HCT116 (cell line): ENCODE results near the gene CD68. TPM values are rescaled to one million over a fixed set of nuclear protein-coding genes. Genes with fewer than 3 reads are reported as not detected.

ENCODE experiments used
- ATAC-seq: fragments of 200-7000 bp; cut with Tn5 transposase; 2 replicates; pipeline ENCODE4 v1.9.1; 2020; ENCODE audit warnings: mild to moderate bottlenecking, moderate library complexity
- BruUV-seq: library from RNA; stranded (reverse); fragments of 400-500 nt; replicated peaks from 2 replicates; lab custom pipeline; 2021; lab: Mats Ljungman, UMichigan
- CTCF ChIA-PET: fragments of 300-600 bp; sonication (Branson Sonifier 250); formaldehyde crosslinking; loops from one replicate; lab custom pipeline; 2021; ENCODE audit warnings: antibody characterized with exemption; lab: Charles Lee
- POLR2A ChIA-PET: fragments of 300-600, 350-600 bp; sonication (Branson Sonifier 250); formaldehyde crosslinking; loops from one replicate; lab custom pipeline; 2021; ENCODE audit warnings: antibody characterized with exemption; lab: Charles Lee
- RAD21 ChIA-PET, 2 experiments: fragments of 300-600 bp; sonication (Branson Sonifier 250); formaldehyde crosslinking; loops; one replicate each; lab custom pipeline; 2023; ENCODE audit warnings: low total read pairs in 2 of 2; ENCODE audit not compliant: uncharacterized antibody in 2 of 2, unreplicated experiment in 2 of 2, low non-redundant PET in 1 of 2; lab: Charles Lee
- DNase-seq: peaks from one replicate; pipeline ENCODE4 v3.0.0-alpha.2; 2010; ENCODE audit warnings: low read depth, low spot score
- H2AFZ ChIP-seq: fragments of 200-600 bp; shearing (Covaris generic), sonication (generic); 2 replicates; pipeline ENCODE4 v1.6.1; 2017; ENCODE audit warnings: low read depth, mixed run types, mixed read lengths, antibody characterized with exemption, low read length; ENCODE audit not compliant: poor library complexity, severe bottlenecking
- H3K27ac ChIP-seq: 2 replicates; pipeline ENCODE4 v1.5.1; 2012; ENCODE audit warnings: low read depth, low read length
- H3K27me3 ChIP-seq: fragments of 200-600 bp; sonication (generic); 2 replicates; pipeline ENCODE4 v1.6.1; 2016; ENCODE audit warnings: mixed run types, low read length, mixed read lengths; ENCODE audit not compliant: insufficient read depth
- H3K36me3 ChIP-seq, 2 experiments: fragments of 200-500 bp in 1 of 2; fragments of 200-600 bp in 1 of 2; sonication (Bioruptor generic) in 1 of 2; sonication (generic) in 1 of 2; 2 replicates each; pipeline versions ENCODE4 v1.5.1 to v1.6.1; 2014 to 2016; ENCODE audit warnings: low read length in 2 of 2, inconsistent platforms in 1 of 2, mixed read lengths in 1 of 2, mixed run types in 1 of 2; ENCODE audit not compliant: insufficient read depth in 2 of 2, control insufficient read depth in 1 of 2
- H3K4me1 ChIP-seq, 2 experiments: fragments of 200-600 bp in 1 of 2; sonication (generic) in 1 of 2; 2 replicates each; pipeline versions ENCODE4 v1.5.1 to v1.6.1; 2012 to 2017; ENCODE audit warnings: low read length in 2 of 2, inconsistent platforms in 1 of 2, mild to moderate bottlenecking in 1 of 2, mixed read lengths in 1 of 2, mixed run types in 1 of 2, moderate library complexity in 1 of 2; ENCODE audit not compliant: insufficient read depth in 2 of 2, control insufficient read depth in 1 of 2
- H3K4me2 ChIP-seq: fragments of 200-600 bp; sonication (generic); 2 replicates; pipeline ENCODE4 v1.6.1; 2017; ENCODE audit warnings: mixed run types, low read length, mixed read lengths
- H3K4me3 ChIP-seq, 2 experiments: fragments of 200-600 bp in 1 of 2; sonication (generic) in 1 of 2; replicated peaks in 1 of 2; 2 replicates each; pipeline ENCODE4 v1.5.1; 2011 to 2016; ENCODE audit warnings: low read length in 2 of 2, control low read depth in 1 of 2, low read depth in 1 of 2, mild to moderate bottlenecking in 1 of 2, mixed read lengths in 1 of 2, mixed run types in 1 of 2
- H3K79me2 ChIP-seq: fragments of 200-600 bp; sonication (generic); 2 replicates; pipeline ENCODE4 v1.6.1; 2017; ENCODE audit warnings: mild to moderate bottlenecking, mixed run types, low read length, moderate library complexity, mixed read lengths; ENCODE audit not compliant: insufficient read depth
- H3K9ac ChIP-seq: fragments of 200-600 bp; sonication (generic); 2 replicates; pipeline ENCODE4 v1.6.1; 2016; ENCODE audit warnings: low read length, mixed read lengths
- H3K9me2 ChIP-seq: fragments of 200-600 bp; sonication (generic), shearing (Covaris generic); 2 replicates; pipeline ENCODE4 v1.6.1; 2017; ENCODE audit warnings: mixed run types, mild to moderate bottlenecking, moderate library complexity; ENCODE audit not compliant: insufficient read depth
- H3K9me3 ChIP-seq, 2 experiments: fragments of 200-500 bp in 1 of 2; fragments of 200-600 bp in 1 of 2; sonication (Bioruptor generic) in 1 of 2; sonication (generic) in 1 of 2; 2 replicates each; pipeline ENCODE4 v1.6.1; 2014 to 2017; ENCODE audit warnings: low read length in 2 of 2, mixed read lengths in 2 of 2, inconsistent platforms in 1 of 2, low read depth in 1 of 2, mild to moderate bottlenecking in 1 of 2, mixed run types in 1 of 2, moderate library complexity in 1 of 2; ENCODE audit not compliant: control insufficient read depth in 1 of 2, insufficient read depth in 1 of 2
- H4K20me1 ChIP-seq: fragments of 200-600 bp; sonication (generic), shearing (Covaris generic); 2 replicates; pipeline ENCODE4 v1.6.1; 2017; ENCODE audit warnings: mixed run types, mild to moderate bottlenecking, moderate library complexity; ENCODE audit not compliant: insufficient read depth
- ATF3 ChIP-seq: IDR thresholded peaks from 2 replicates; pipeline ENCODE4 v1.6.1; 2012
- CBX3 ChIP-seq: IDR thresholded peaks from 2 replicates; pipeline ENCODE4 v1.6.1; 2012; ENCODE audit warnings: low read depth
- ELF1 ChIP-seq: IDR thresholded peaks from 2 replicates; pipeline ENCODE4 v1.6.1; 2012; ENCODE audit warnings: low read depth, borderline replicate concordance
- JUND ChIP-seq: IDR thresholded peaks from 2 replicates; pipeline ENCODE4 v1.6.1; 2012
- MAX ChIP-seq: IDR thresholded peaks from 2 replicates; pipeline ENCODE4 v1.6.1; 2012
- POLR2A ChIP-seq: IDR thresholded peaks from 2 replicates; pipeline ENCODE4 v1.7.0; 2011; ENCODE audit warnings: borderline replicate concordance; ENCODE audit not compliant: insufficient read depth, insufficient read length; ENCODE audit errors: extremely low read depth
- POLR2AphosphoS5 ChIP-seq: IDR thresholded peaks from 2 replicates; pipeline ENCODE4 v1.6.1; 2011; ENCODE audit warnings: mild to moderate bottlenecking, low read depth, low read length, moderate library complexity
- REST ChIP-seq: IDR thresholded peaks from 2 replicates; pipeline ENCODE4 v1.6.1; 2012; ENCODE audit warnings: low read depth
- SIN3A ChIP-seq: IDR thresholded peaks from 2 replicates; pipeline ENCODE4 v1.6.1; 2012; ENCODE audit warnings: low read depth
- SP1 ChIP-seq: IDR thresholded peaks from 2 replicates; pipeline ENCODE4 v1.6.1; 2012; ENCODE audit warnings: low read depth
- YY1 ChIP-seq: IDR thresholded peaks from 2 replicates; pipeline ENCODE4 v1.6.1; 2011; ENCODE audit warnings: low read length, low read depth, moderate library complexity, mild to moderate bottlenecking; ENCODE audit not compliant: insufficient replicate concordance; ENCODE audit errors: extremely low read depth
- ZFX ChIP-seq: fragments of 450-650 bp; IDR thresholded peaks from 2 replicates; pipeline ENCODE4 v1.6.1; 2017
- ZNF274 ChIP-seq: fragments of 200-500 bp; sonication (Bioruptor generic); IDR thresholded peaks from 2 replicates; pipeline ENCODE4 v1.6.1; 2014; ENCODE audit warnings: mild to moderate bottlenecking, low read depth, low read length, inconsistent platforms
- intact Hi-C: fragments of 100-400 bp; cut with micrococcal nuclease; formaldehyde crosslinking; loops from 2 replicates; pipeline ENCODE4 v1.10.0; 2022
- total RNA-seq: library from RNA; stranded (reverse); gene quantifications from one replicate; pipeline ENCODE4 v1.2.1, GENCODE V29; 2021; ENCODE audit not compliant: unreplicated experiment

CD68 gene
- total RNA-seq, 1 experiment from 2014 or later, result 7.0 TPM

- intact Hi-C loops, result no loop called here
- ATAC-seq (no peak), DNase-seq (no peak)
- H3K9me2 ChIP-seq, result no peaks in the 10 kb centered on the region
- H3K27ac ChIP-seq, result peak overlapping the region; percentile 53
- peaks cover 37% of the 10 kb centered on the region for H3K79me2 ChIP-seq
- peaks cover 15 to 34% of the 10 kb centered on the region in 2 experiments; a peak in 3 of 4 replicates for H3K36me3 ChIP-seq
- H3K4me2 ChIP-seq, result no peak overlapping the region
- no TSS peak for BruUV-seq
- TF ChIP-seq POLR2AphosphoS5, result no peak
- no peak for TF ChIP-seq REST
- TF ChIP-seq MAX, result no peak
- no peak for TF ChIP-seq ATF3
- no peak for TF ChIP-seq JUND
- no peak for TF ChIP-seq ZNF274
- no peak for TF ChIP-seq ZFX
- no peak for TF ChIP-seq SP1
- TF ChIP-seq CBX3, result no peak
- no peak for TF ChIP-seq SIN3A
- no peak for TF ChIP-seq ELF1
- TF ChIP-seq POLR2A, result no peak
- TF ChIP-seq YY1, result no peak
- no peak overlapping the region for H3K4me3 ChIP-seq
- H3K27me3 ChIP-seq, result no peaks in the 10 kb centered on the region
- no peak overlapping the region for H2AFZ ChIP-seq
- ChIA-PET CTCF (interaction anchor here (0.6 to 4.9 kb wide), 4 partner anchors 12 to 100 kb away, joined by 3 to 39 read pairs (median 4); partner anchors contain the start of genes TP53 and WRAP53), POLR2A (interaction anchor here (0.8 kb wide), 1 partner anchor 100 kb away, joined by 3 read pairs; the partner anchor contains the start of gene TP53), RAD21 (interaction anchor here in 1 of 2 experiments (0.9 kb wide), 1 partner anchor 45 kb away, joined by 3 read pairs; no protein-coding TSS in a partner anchor)
- H3K9ac ChIP-seq, result no peak overlapping the region
- H3K9me3 ChIP-seq, result no peaks in the 10 kb centered on the region
- peaks cover 8 to 42% of the 10 kb centered on the region in 2 experiments for H3K4me1 ChIP-seq
- no peaks in the 10 kb centered on the region for H4K20me1 ChIP-seq
Measured at GRCh38 chr17:7587420-7588151, 8.1 kb downstream of the CD68 start.
